Measurements from ENCODE around the gene CXCR6.

CXCR6 gene

DNA sequence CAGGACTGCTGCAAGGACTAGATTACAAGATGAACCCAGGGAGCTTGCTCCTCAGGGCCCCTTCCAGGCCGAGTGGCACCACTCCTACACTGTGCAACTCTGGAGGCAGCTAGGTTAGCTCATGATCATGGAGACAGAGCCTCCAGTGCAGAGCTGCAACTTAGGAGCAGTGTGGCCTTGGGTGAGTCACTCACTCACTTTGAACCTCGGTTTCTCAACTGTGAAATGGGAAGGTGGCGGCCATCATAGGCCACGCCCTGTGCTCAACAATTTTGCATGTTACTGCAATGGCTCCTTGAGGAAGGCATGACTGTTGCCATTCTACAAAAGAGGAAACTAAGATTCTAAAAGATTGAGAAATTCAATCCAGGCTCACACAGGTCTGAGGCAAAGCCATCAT lies 11.2 kb upstream of the CXCR6 start:
- TF ChIP-seq EZH2phosphoT487 (IDR thresholded peaks at IDR 0.05; ENCODE audit: borderline replicate concordance, low read length) (no peak), CTCF (IDR thresholded peaks at IDR 0.05; ENCODE audit: low read depth, low read length, poor library complexity, severe bottlenecking) (no peak)
- Histone ChIP-seq H3K4me1 (ENCODE audit: control insufficient read depth, low read length) (no peaks in the 10 kb centered on the region), H3K36me3 (ENCODE audit: control insufficient read depth, low read length) (peaks cover 67% of the 10 kb centered on the region), H3K4me2 (ENCODE audit: low read length) (no peak overlapping the region), H3K9me2 (replicated peaks; ENCODE audit: control insufficient read depth, low read length) (no peaks in the 10 kb centered on the region), H3K4me3 (ENCODE audit: low read length) (no peak overlapping the region), H4K20me1 (ENCODE audit: control insufficient read depth, insufficient read depth, low read depth, low read length) (no peaks in the 10 kb centered on the region), H3K27me3 (ENCODE audit: control insufficient read depth, low read length) (no peaks in the 10 kb centered on the region), H3K79me2 (ENCODE audit: control insufficient read depth, low read length) (no peaks in the 10 kb centered on the region), H3K9me3 (ENCODE audit: control insufficient read depth, insufficient read depth, low read length) (no peaks in the 10 kb centered on the region), H3K27ac (ENCODE audit: low read depth, low read length) (no peak overlapping the region), H3F3A (ENCODE audit: control insufficient read depth, insufficient read depth) (no peaks in the 10 kb centered on the region)

DNA sequence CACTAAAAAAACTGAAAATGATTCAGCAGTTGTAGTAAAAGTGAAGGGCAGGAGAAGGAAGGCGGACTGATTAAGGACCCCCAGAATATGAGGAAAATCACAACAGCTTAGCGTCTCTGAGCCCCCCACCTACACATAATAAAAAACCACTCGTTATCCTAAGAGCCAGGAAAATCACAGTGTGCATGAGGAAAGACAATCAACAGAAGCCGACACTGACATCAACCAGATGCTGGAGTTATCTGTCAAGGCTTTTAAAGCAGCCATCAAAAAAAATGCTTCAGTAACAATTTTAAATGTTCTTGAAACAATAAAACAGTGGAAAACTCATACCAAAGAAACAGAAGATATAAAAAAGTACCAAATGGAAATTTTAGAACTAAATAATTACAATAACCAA lies 9.7 kb upstream of the CXCR6 start:
- TF ChIP-seq EZH2phosphoT487 (IDR thresholded peaks at IDR 0.05; ENCODE audit: borderline replicate concordance, low read length) (no peak), CTCF (IDR thresholded peaks at IDR 0.05; ENCODE audit: low read depth, low read length, poor library complexity, severe bottlenecking) (no peak)
- Histone ChIP-seq H4K20me1 (ENCODE audit: control insufficient read depth, insufficient read depth, low read depth, low read length) (no peaks in the 10 kb centered on the region), H3K36me3 (ENCODE audit: control insufficient read depth, low read length) (peaks cover 56% of the 10 kb centered on the region), H3K27me3 (ENCODE audit: control insufficient read depth, low read length) (no peaks in the 10 kb centered on the region), H3K27ac (ENCODE audit: low read depth, low read length) (no peak overlapping the region), H3K4me1 (ENCODE audit: control insufficient read depth, low read length) (no peaks in the 10 kb centered on the region), H3K9me2 (replicated peaks; ENCODE audit: control insufficient read depth, low read length) (no peaks in the 10 kb centered on the region), H3F3A (ENCODE audit: control insufficient read depth, insufficient read depth) (no peaks in the 10 kb centered on the region), H3K4me3 (ENCODE audit: low read length) (no peak overlapping the region), H3K9me3 (ENCODE audit: control insufficient read depth, insufficient read depth, low read length) (no peaks in the 10 kb centered on the region), H3K79me2 (ENCODE audit: control insufficient read depth, low read length) (no peaks in the 10 kb centered on the region), H3K4me2 (ENCODE audit: low read length) (no peak overlapping the region)

GRCh38 chr3:45936261-45936660 lies 7.0 kb upstream of the CXCR6 start:
- Histone ChIP-seq H3K4me3 (ENCODE audit: low read length) (no peak overlapping the region), H3K9me2 (replicated peaks; ENCODE audit: control insufficient read depth, low read length) (no peaks in the 10 kb centered on the region), H3K9me3 (ENCODE audit: control insufficient read depth, insufficient read depth, low read length) (no peaks in the 10 kb centered on the region), H3K36me3 (ENCODE audit: control insufficient read depth, low read length) (peaks cover 35% of the 10 kb centered on the region), H3K79me2 (ENCODE audit: control insufficient read depth, low read length) (no peaks in the 10 kb centered on the region), H3K4me1 (ENCODE audit: control insufficient read depth, low read length) (no peaks in the 10 kb centered on the region), H4K20me1 (ENCODE audit: control insufficient read depth, insufficient read depth, low read depth, low read length) (no peaks in the 10 kb centered on the region), H3K4me2 (ENCODE audit: low read length) (no peak overlapping the region), H3F3A (ENCODE audit: control insufficient read depth, insufficient read depth) (no peaks in the 10 kb centered on the region), H3K27me3 (ENCODE audit: control insufficient read depth, low read length) (no peaks in the 10 kb centered on the region), H3K27ac (ENCODE audit: low read depth, low read length) (no peak overlapping the region)
- no peak for TF ChIP-seq EZH2phosphoT487 (IDR thresholded peaks at IDR 0.05; ENCODE audit: borderline replicate concordance, low read length)
- TF ChIP-seq CTCF (IDR thresholded peaks at IDR 0.05; ENCODE audit: low read depth, low read length, poor library complexity, severe bottlenecking), result no peak

Measured in DOHH2 (cell line).